ENCODE measurements around the gene PCDHGA4. TPM values are rescaled to one million over a fixed set of nuclear protein-coding genes. Genes with fewer than 3 reads are reported as not detected.

Gene PCDHGA4
- total and polyA plus RNA-seq, 2 of the 8 experiments (the other 6 are each of a cell fraction or from before 2014, with no cell fraction given), result 1.4 to 1.9 TPM

- no peak for TF ChIP-seq RNF2 (IDR thresholded peaks at IDR 0.05; ENCODE audit: borderline replicate concordance, low read depth, low read length, missing control alignments, poor library complexity, severe bottlenecking)
- TF ChIP-seq CTCF (IDR thresholded peaks at IDR 0.05; ENCODE audit: control extremely low read depth in 1 of 3, insufficient read depth in 1 of 3, low read depth in 1 of 3, low read length in 3 of 3), result peak; percentile 10 to 77 (median 60)
- TF ChIP-seq JUND (IDR thresholded peaks at IDR 0.05; ENCODE audit: low read length), result no peak
- 0 out of 2 replicates have a peak, but pooled peaks have one; percentile 36 for TF ChIP-seq YY1 (IDR thresholded peaks at IDR 0.05; ENCODE audit: low read depth, low read length)
- no peak for TF ChIP-seq POLR2AphosphoS5 (IDR thresholded peaks at IDR 0.05; ENCODE audit: low read depth, low read length)
- no peak for TF ChIP-seq EP300 (IDR thresholded peaks at IDR 0.05; ENCODE audit: borderline replicate concordance in 1 of 2, low read depth in 2 of 2, low read length in 2 of 2)
- TF ChIP-seq CREB1 (IDR thresholded peaks at IDR 0.05), result no peak
- TF ChIP-seq, protein P1, sequence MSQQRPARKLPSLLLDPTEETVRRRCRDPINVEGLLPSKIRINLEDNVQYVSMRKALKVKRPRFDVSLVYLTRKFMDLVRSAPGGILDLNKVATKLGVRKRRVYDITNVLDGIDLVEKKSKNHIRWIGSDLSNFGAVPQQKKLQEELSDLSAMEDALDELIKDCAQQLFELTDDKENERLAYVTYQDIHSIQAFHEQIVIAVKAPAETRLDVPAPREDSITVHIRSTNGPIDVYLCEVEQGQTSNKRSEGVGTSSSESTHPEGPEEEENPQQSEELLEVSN (IDR thresholded peaks at IDR 0.05), result no peak
- TF ChIP-seq NANOG (IDR thresholded peaks at IDR 0.05; ENCODE audit: insufficient read depth, low read depth, low read length, poor library complexity, severe bottlenecking), result no peak
- no peak for TF ChIP-seq SIX5 (IDR thresholded peaks at IDR 0.05; ENCODE audit: low read depth, low read length)
- TF ChIP-seq RBBP5 (IDR thresholded peaks at IDR 0.05; ENCODE audit: borderline replicate concordance, low read depth, low read length), result no peak
- no peak for TF ChIP-seq SAP30 (IDR thresholded peaks at IDR 0.05; ENCODE audit: insufficient read depth, insufficient replicate concordance, low read length)
- TF ChIP-seq TEAD4 (IDR thresholded peaks at IDR 0.05; ENCODE audit: low read depth, low read length), result no peak
- TF ChIP-seq TBP (IDR thresholded peaks at IDR 0.05; ENCODE audit: low read depth, low read length), result no peak
- TF ChIP-seq CEBPB (IDR thresholded peaks at IDR 0.05; ENCODE audit: low read depth, low read length), result peak; percentile 32; the same call in 1 of the 2 replicates
Measured at GRCh38 chr5:141338538-141339306, 16.1 kb upstream of the PCDHGA4 start, which contains the start of gene PCDHGA2 (continued).

Measured in H1 (cell line).